Kidney capillary endothelial cell (primary cell): ENCODE measurements around the gene PLA2G4A.

Experiments
- DNase-seq: peaks from one replicate; pipeline ENCODE4 v3.0.0-alpha.2; 2018; ENCODE audit warnings: low spot score

Gene PLA2G4A

GRCh38 chr1:186834399-186834958 lies 5.7 kb downstream of the PLA2G4A start:
- no peak for DNase-seq

GRCh38 chr1:186835448-186835847 lies 6.7 kb downstream of the PLA2G4A start:
- no peak for DNase-seq

GRCh38 chr1:186837806-186838205 lies 9.1 kb downstream of the PLA2G4A start:
- no peak for DNase-seq

- no peak for DNase-seq
Measured at GRCh38 chr1:186838380-186839040, 9.8 kb downstream of the PLA2G4A start.

DNA sequence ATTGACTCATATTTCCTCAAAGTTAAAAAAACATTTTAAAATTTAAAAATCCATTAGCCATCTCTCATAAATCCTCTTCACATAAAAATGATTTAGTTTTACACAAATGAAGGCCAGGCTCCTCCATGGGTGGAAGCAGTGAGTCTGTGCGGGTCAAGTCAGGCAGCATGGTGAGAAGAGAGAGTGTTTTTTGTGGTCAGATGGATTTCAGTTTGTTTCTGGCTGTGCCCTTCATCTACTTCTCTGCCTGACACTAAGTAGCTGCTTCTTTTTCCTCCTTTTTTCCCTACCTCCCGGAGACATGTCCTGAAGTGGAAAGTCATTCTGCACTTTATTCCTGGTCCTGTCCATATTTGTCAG lies 10.3 kb downstream of the PLA2G4A start:
- no peak for DNase-seq

GRCh38 chr1:186841599-186841998 lies 12.8 kb downstream of the PLA2G4A start:
- DNase-seq, result no peak

GRCh38 chr1:186842547-186842946 lies 13.8 kb downstream of the PLA2G4A start:
- no peak for DNase-seq

DNA sequence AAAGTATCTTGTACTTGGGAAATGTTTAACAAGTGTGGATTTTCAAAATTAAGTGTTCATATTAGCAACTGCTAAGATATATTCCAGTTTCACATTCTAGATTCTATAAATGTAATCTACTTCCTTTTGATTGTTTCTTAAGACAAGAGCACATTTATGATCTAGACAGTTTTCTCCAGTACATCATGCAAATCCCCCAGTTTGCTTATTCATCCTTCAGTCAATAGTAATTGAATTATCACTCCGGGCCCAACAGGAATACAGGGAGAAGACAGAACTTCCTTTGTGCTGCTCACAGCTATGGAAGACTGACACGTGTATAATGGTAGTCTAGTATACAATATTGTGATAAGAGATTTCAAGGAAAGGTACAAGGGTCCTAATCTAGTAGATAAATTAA lies 14.5 kb downstream of the PLA2G4A start:
- no peak for DNase-seq

GRCh38 chr1:186843931-186844330 lies 15.2 kb downstream of the PLA2G4A start:
- no peak for DNase-seq

DNA sequence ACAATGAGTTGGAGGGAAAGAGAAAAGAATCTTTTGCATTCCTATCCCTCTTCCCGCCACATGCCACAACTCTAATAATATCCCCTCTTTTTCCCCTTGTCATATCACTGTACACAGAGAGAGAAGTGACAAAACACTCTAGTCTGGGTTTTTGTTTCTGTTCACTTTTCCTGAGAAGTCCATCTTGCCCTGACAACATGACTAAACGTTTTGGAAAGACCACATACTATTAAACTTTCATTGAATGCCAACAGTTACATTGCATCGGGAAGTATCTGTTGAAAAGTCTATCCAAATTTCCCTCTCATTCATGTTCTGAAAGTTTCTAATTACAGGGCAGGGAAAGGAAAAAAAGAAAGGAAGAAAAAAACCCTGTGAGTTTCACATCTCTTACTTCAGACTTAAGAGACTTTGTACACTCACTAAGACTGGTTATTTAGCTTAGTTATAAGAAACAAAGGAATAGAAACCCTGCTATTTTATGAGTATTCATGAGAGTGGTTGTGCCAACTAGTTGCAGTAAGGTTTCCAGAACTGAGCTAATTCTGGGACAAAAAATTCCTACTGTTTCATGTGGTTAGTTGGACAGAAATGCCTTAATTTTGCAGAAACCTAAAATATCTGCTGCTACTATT lies 16.9 kb downstream of the PLA2G4A start:
- no peak for DNase-seq

DNA sequence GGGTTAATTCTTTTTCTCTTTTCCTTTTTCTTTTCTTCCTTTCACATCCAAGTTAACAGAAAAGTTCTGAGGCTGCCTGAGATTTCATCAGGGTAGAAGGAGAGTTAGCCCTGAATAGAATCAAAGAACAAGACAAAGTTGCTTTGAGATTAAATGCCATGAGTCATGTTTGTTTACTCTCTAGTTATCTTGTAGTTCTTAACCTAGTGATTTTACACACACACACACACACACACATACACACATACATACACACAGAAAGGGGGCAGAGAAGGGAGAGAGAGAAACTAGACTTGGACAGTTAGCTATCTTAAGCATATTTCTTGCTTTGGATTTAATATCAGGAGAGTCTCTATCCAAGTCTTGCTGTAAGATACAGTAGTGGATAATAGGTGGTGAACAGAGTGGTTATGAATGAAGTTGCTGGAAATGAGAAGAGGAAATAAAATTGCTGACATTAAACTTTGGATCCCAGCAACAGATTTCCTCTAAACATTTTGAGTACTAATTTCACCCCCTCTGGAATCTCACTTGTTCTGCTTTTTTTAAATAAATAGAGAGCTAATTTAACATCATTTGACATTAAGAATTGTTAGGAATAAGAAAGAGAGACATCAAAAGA lies 19.9 kb downstream of the PLA2G4A start:
- no peak for DNase-seq

DNA sequence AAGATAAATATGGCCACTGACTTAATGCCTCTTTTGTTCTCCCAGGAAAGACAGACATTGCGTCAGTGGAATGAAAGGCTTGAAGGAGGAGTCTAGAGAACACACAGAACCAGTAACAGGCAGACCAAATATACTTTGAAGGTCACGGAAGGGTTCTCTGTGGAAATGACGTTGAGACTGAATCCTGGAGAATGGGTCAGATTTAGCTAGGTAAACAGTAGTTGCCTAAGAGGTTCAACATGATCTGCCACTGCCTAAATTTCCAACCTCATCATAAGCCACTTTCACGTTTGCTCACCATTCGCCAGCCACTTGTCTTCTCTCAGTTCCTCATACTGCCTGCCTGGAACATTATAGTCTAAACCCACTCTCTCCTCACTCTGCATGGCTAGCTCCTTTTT lies 20.5 kb downstream of the PLA2G4A start:
- no peak for DNase-seq

- no peak for DNase-seq
Measured at GRCh38 chr1:186849826-186850225, 21.1 kb downstream of the PLA2G4A start.

DNA sequence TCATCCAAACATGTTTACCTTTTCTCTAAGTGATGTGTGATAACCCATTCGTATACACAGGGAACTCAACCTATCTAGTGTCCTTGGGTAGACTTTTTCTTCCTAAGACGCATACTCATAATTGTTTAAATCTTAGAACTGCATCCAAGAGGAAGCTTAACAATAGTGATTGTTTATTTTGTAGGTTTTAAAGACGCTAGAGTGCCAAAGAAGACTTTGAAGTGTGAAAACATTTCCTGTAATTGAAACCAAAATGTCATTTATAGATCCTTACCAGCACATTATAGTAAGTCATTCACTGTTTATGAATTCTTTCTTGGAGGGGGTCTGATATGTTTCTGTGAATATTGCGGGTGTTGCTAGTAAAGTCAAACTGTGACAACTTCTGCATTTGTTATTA lies 25.4 kb downstream of the PLA2G4A start:
- DNase-seq, result peak; percentile 6

DNA sequence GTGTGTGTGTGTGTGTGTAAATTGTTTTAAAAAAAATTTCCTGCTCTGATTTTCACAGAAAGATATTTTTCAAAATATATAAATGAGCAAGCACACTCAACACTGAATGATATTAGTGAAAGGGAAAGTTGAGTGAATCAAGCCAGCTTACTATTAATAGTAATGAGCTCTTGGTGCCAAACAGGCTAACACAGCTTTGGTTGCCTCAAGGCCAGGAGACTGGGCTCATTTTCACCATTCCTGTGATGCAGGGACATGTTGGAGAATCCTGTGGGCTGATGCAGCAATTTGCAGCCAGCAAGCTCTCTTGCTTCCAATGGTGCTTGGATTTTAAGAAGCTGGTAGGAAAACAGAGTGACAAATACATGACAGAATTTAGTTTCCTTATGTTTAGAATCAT lies 30.2 kb downstream of the PLA2G4A start:
- DNase-seq, result no peak

DNA sequence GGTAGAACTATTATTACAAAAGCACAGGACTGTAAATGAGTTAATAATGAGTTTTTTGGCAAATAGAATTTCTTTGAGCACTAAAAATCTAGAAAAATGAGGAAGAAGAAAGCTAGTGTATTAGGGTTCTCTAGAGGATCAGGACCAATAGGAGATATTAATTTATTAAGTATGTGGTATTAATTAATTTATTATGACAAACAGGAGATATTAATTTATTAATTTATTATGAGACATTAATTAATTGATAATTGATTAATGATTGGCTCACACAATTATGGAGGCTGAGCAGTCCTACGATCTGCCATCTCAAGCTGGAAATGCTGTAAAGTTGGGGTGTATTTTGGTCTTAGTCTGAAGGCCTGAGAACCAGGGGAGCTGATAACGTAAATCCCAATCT lies 31.2 kb downstream of the PLA2G4A start:
- no peak for DNase-seq

- DNase-seq, result no peak
Measured at GRCh38 chr1:186864296-186864695, 35.5 kb downstream of the PLA2G4A start.

DNA sequence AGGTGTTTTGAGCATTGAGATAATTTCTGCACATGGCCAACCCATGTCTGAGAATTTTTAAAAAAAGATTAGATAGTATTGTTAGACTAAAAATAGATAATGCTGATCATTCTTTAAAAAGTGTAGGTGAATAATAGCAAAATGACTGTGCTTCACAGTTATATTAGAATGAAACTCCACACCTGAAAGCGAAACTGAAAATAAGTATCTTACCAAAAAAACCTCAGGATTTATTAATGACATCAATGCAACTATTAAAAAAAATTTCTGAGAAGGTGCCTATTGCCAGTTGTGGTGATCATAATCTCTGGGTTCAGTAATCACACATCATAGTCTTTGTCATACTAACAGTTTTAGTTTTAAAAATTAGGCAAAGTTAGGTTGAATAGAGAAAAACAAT lies 36.5 kb downstream of the PLA2G4A start:
- DNase-seq, result no peak

GRCh38 chr1:186865857-186866256 lies 37.1 kb downstream of the PLA2G4A start:
- DNase-seq, result no peak

GRCh38 chr1:186869526-186870228 lies 40.9 kb downstream of the PLA2G4A start:
- DNase-seq, result no peak

DNA sequence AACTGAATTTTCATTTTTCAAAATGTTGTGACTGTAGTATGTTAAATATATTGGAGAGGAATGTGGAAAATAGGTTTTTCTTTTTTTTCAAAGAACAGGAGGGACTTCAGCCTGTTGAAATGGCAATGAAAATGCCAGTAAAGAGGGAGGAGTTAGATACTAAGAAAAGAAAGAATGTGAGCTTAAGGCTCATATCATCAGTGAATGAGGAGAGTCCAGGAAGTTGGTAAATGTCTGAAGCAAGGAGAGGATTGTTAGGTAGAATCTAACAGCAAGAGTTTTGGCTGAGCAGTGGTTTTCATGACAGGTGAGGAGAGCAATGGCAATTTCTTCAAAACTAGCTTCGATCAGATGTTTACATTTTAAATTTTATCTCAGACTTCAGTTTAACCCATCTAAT lies 43.0 kb downstream of the PLA2G4A start:
- DNase-seq, result no peak

DNA sequence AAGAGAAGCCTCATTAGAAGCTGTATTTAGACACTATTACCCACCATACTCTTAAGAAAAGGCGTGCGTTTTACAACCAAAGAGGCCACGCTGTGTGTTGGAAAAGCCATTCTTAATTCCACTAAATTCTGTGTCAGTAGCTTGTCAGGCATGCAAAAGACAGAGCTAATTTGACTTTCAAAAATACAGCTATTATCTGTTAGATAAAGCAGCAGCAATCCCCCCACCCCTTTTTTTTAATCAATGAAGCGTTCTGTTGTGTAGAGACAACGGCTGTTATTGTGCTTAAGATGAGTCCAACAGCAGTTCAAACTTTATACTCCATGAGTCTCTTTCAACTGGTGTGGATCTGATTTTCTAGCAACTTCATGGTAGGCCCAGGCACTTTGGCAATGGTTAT lies 43.5 kb downstream of the PLA2G4A start:
- DNase-seq, result no peak

- DNase-seq, result no peak
Measured at GRCh38 chr1:186873687-186874086, 44.9 kb downstream of the PLA2G4A start.
